ENCODE results near the gene ZNF750.

- no peak for TF ChIP-seq POLR2A (IDR thresholded peaks at IDR 0.05)
- TF ChIP-seq, protein P1, sequence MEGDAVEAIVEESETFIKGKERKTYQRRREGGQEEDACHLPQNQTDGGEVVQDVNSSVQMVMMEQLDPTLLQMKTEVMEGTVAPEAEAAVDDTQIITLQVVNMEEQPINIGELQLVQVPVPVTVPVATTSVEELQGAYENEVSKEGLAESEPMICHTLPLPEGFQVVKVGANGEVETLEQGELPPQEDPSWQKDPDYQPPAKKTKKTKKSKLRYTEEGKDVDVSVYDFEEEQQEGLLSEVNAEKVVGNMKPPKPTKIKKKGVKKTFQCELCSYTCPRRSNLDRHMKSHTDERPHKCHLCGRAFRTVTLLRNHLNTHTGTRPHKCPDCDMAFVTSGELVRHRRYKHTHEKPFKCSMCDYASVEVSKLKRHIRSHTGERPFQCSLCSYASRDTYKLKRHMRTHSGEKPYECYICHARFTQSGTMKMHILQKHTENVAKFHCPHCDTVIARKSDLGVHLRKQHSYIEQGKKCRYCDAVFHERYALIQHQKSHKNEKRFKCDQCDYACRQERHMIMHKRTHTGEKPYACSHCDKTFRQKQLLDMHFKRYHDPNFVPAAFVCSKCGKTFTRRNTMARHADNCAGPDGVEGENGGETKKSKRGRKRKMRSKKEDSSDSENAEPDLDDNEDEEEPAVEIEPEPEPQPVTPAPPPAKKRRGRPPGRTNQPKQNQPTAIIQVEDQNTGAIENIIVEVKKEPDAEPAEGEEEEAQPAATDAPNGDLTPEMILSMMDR (IDR thresholded peaks at IDR 0.05), result no peak
Measured at GRCh38 chr17:82803606-82804005, 36.2 kb downstream of the ZNF750 start.
